Transverse colon (tissue), 4 donors: ENCODE data around the gene PYGO2. TPM values are rescaled to one million over a fixed set of nuclear protein-coding genes. Genes with fewer than 3 reads are reported as not detected.

Source experiments
- DNase-seq: peaks from one replicate; pipeline ENCODE4 v3.0.0-alpha.2; 2019
- H3K27ac ChIP-seq, 4 donors: fragments of 200-600 bp; sonication (generic); 2 replicates each; pipeline ENCODE4 v1.5.1; 2016 to 2018; ENCODE audit warnings: inconsistent platforms in 4 of 4
- H3K27me3 ChIP-seq: fragments of 200-600 bp; sonication (generic); 2 replicates; pipeline ENCODE4 v1.5.1; 2017; ENCODE audit warnings: inconsistent platforms
- H3K36me3 ChIP-seq, 4 donors: fragments of 200-600 bp; sonication (generic); 2 replicates each; pipeline ENCODE4 v1.5.1; 2017 to 2019; ENCODE audit warnings: inconsistent platforms in 4 of 4
- H3K4me1 ChIP-seq, 4 donors: fragments of 200-600 bp; sonication (generic); 2 replicates each; pipeline ENCODE4 v1.5.1; 2017 to 2020; ENCODE audit warnings: inconsistent platforms in 4 of 4
- H3K4me3 ChIP-seq, 4 donors: fragments of 200-600 bp; sonication (generic); 1 replicate in 1 of 4; 2 replicates in 3 of 4; pipeline versions ENCODE4 v1.5.1 to v1.6.1; 2017 to 2019; ENCODE audit warnings: inconsistent platforms in 4 of 4
- H3K9me3 ChIP-seq, 2 donors: fragments of 200-600 bp; sonication (generic); 2 replicates each; pipeline ENCODE4 v1.5.1; 2017 to 2019; ENCODE audit warnings: inconsistent platforms in 2 of 2
- EP300 ChIP-seq: sonication (generic); formaldehyde crosslinking; IDR thresholded peaks from one replicate; pipeline ENCODE4 v1.6.1; 2017; ENCODE audit warnings: antibody characterized with exemption, low read depth
- POLR2A ChIP-seq: fragments of 450-650 bp; IDR thresholded peaks from one replicate; pipeline ENCODE4 v1.6.1; 2016; ENCODE audit warnings: antibody characterized with exemption, mild to moderate bottlenecking, moderate library complexity
- POLR2AphosphoS5 ChIP-seq, 3 donors: sonication (generic); formaldehyde crosslinking; IDR thresholded peaks; one replicate each; pipeline ENCODE4 v1.6.1; 2016; ENCODE audit warnings: antibody characterized with exemption in 3 of 3
- WGBS, 2 donors: methylation state at CpG; one replicate each; pipeline ENCODE4 v1.1.5; 2018; ENCODE audit warnings: low coverage in 1 of 2; 5-methylcytosine and 5-hydroxymethylcytosine counted together
- in situ Hi-C, 4 donors: fragments of 200-750 bp; cut with MboI; loops; one replicate each; pipeline versions ENCODE4 v1.15.0 to v1.15.1; 2017; ENCODE audit warnings: low sequenced_read_pairs in 3 of 4, low pct_ligation_motif_present in 1 of 4, low pct_unique_long_range_greater_than_20kb in 1 of 4
- intact Hi-C: fragments of 100-400 bp; cut with DNase I; formaldehyde crosslinking; loops from one replicate; pipeline ENCODE4 v1.15.1; 2023; ENCODE audit warnings: low total_unique reads
- total RNA-seq, 4 donors: library from RNA; depleted of rRNA; stranded (reverse); fragments of >200 nt; gene quantifications; one replicate each; pipeline ENCODE4 v1.1.0, GENCODE V29; 2016
- TF ChIP-seq, protein P1 (sequence below), 5 experiments: fragments of 200-600 bp in 3 of 5; fragments of 450-650 bp in 2 of 5; sonication (generic) in 3 of 5; IDR thresholded peaks; 1 replicate in 2 of 5; 2 replicates in 3 of 5; pipeline ENCODE4 v1.5.1; 2016 to 2017; ENCODE audit warnings: antibody characterized with exemption in 5 of 5, inconsistent platforms in 3 of 5, mild to moderate bottlenecking in 2 of 5, moderate library complexity in 1 of 5

The PYGO2 gene
- total RNA-seq, 4 donors from 2014 or later, result 23.3 to 63.7 (median 29.0) TPM

DNA sequence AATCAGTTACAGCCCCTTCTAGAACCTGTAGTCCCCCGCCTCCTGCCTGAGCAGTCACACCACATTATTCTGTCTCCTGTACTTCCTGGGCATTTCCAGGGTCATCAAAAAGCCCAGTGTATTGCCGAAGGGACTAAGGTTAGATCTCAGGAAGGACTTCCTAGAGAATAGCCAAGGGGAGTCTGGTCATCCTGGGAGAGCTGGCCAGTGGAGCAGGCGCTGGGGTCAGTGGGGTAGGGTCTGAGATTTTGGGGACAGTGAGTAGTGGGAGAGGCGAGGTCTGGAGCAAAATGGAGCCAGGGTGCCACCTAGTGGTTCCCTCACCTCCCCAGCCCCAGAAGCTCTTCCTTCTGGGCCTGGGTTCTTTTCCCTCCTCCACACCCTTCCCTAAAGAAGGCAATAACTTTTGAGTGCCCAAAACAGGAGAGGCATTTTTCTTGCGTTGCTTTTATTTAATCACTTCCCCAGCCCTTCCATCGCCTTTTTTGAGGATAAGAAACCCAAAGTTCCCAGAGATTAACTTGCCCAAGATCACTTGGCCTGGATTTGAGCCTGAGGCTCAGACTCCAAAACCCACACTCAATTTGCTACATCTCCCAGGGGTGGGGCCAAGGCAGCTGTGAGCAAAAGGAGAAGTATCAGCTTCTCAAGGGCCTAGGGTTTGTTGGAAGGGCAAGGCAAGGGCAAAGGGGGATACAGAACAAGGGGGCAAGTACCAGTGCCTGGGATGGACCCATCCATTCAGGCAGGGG is 17.8 kb downstream of the PYGO2 start:
- in situ Hi-C loops, result no loop called here
- peak overlapping the region; percentile 23 to 78 (median 54) for H3K27ac ChIP-seq

DNA sequence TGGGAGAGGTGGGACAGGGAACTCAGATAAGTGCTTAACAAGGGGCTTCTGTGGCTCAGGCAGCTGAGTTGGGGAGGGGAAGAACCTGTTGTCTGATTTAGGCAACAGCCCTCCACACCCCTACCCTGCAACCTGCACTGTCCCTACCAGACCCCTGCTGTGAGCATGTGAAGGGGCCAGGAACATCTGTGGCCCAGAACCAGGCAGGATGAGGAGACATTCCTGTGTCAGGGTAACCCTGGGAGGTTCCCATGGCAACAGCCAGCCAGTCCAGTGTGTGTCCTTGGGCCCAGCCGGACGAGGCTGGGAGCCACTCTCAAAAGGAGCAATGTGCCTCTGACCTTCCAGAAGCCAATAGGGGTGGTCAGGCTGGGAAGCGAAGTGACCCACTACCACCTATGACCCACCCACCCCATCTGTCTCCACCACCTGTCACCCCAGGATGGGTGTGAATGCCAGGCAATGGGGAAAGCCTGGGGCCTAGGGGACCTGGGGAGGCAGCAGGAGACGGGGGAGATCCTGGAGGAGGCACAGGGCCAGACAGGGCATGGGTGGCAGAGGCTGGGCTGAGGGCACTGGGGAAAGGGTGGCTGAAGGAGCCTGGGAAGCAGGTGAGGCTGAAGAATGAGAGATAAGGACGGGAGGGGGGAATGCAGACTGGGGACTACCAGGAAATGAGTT is 20.1 kb downstream of the PYGO2 start:
- TF ChIP-seq EP300, result no peak
- TF ChIP-seq POLR2AphosphoS5 (IDR thresholded peaks at IDR 0.05), result no peak
- TF ChIP-seq, protein P1, sequence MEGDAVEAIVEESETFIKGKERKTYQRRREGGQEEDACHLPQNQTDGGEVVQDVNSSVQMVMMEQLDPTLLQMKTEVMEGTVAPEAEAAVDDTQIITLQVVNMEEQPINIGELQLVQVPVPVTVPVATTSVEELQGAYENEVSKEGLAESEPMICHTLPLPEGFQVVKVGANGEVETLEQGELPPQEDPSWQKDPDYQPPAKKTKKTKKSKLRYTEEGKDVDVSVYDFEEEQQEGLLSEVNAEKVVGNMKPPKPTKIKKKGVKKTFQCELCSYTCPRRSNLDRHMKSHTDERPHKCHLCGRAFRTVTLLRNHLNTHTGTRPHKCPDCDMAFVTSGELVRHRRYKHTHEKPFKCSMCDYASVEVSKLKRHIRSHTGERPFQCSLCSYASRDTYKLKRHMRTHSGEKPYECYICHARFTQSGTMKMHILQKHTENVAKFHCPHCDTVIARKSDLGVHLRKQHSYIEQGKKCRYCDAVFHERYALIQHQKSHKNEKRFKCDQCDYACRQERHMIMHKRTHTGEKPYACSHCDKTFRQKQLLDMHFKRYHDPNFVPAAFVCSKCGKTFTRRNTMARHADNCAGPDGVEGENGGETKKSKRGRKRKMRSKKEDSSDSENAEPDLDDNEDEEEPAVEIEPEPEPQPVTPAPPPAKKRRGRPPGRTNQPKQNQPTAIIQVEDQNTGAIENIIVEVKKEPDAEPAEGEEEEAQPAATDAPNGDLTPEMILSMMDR (IDR thresholded peaks at IDR 0.05), result no peak
- TF ChIP-seq POLR2A, result no peak
- in situ Hi-C loops, result no loop called here
- Histone ChIP-seq H3K9me3 (no peaks in the 10 kb centered on the region), H3K4me1 (peaks cover 19 to 50% (median 33%) of the 10 kb centered on the region in 4 donors), H3K27me3 (no peaks in the 10 kb centered on the region), H3K27ac (peak overlapping the region in 3 of 4 donors; percentile 52 to 64 (median 62)), H3K4me3 (no peak overlapping the region), H3K36me3 (no peaks in the 10 kb centered on the region)
- WGBS, 2 donors, result 50 to 64% methylated on average over 1 to 5 of the region's 5 CpGs
- no peak for DNase-seq
- intact Hi-C loops, result no loop called here

More for the DNA sequence above, 17.8 kb downstream of the PYGO2 start:
- H3K36me3 ChIP-seq, result peaks cover 0 to 10% (median 3%) of the 10 kb centered on the region in 4 donors
- peak; percentile 56 for DNase-seq
- no peaks in the 10 kb centered on the region for H3K9me3 ChIP-seq
- intact Hi-C loops, result no loop called here
- 30 to 47% methylated on average over 2 to 6 of the region's 6 CpGs for WGBS, 2 donors
- TF ChIP-seq POLR2A (no peak), EP300 (no peak), POLR2AphosphoS5 (IDR thresholded peaks at IDR 0.05) (no peak)
- TF ChIP-seq, protein P1 (IDR thresholded peaks at IDR 0.05), result peak; percentile 69 to 78 (median 71)
- no peaks in the 10 kb centered on the region for H3K27me3 ChIP-seq
- peaks cover 9 to 40% (median 23%) of the 10 kb centered on the region in 4 donors for H3K4me1 ChIP-seq
- H3K4me3 ChIP-seq, result no peak overlapping the region

DNA sequence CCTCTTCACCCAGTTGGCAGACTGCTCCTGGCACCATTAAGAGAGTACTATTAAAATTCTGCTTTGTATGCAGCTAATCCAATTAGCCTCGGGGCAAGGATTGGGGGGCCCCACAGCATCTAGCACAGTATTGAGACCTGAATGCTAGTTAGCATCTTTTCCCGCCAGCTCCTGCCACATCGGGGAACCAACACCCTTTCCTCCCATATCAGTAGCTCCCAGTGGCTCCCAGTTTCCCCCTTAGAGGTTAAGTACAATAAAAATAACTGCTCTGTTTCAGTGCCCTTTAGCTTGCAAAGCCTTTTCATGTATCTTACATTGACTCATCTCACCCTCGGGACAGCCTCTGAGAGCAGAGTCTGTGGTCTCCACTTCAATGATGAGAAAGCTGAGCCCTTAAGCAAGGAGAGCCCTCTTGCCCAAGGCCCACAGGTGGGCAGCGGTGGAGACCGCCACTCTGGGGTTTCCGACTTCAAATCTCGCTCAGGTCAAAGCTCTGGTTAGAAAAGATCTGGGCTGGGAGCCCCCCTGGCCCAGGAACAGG is 20.9 kb downstream of the PYGO2 start:
- no peak for DNase-seq
- intact Hi-C loops, result no loop called here
- no peaks in the 10 kb centered on the region for H3K9me3 ChIP-seq
- H3K4me1 ChIP-seq, result peaks cover 19 to 55% (median 38%) of the 10 kb centered on the region in 4 donors
- in situ Hi-C loops, result no loop called here
- no peak overlapping the region for H3K4me3 ChIP-seq
- TF ChIP-seq POLR2AphosphoS5 (IDR thresholded peaks at IDR 0.05) (no peak), POLR2A (no peak), EP300 (no peak)
- TF ChIP-seq, protein P1 (IDR thresholded peaks at IDR 0.05), result no peak
- 68 to 76% methylated on average over 7 to 8 of the region's 8 CpGs for WGBS, 2 donors
- no peaks in the 10 kb centered on the region for H3K27me3 ChIP-seq
- H3K36me3 ChIP-seq, result no peaks in the 10 kb centered on the region
- H3K27ac ChIP-seq, result no peak overlapping the region

DNA sequence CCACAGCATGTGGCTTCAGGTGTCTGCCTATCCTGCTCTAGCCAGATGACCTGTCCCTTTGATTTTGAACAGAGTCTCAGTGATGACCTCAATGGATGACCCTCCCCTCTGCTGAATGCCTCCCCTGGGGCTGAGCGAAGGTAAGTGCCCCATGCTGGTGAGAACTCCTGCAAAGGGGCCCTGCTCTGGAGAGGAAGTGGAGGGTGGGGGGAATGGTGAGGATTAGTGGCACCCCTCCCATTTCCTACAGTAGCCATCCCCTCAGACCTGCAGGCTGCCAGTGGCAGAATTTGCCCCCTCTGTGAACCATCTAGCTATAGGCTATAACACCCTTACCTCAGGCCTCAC is 21.4 kb downstream of the PYGO2 start:
- no peak for DNase-seq
- Histone ChIP-seq H3K4me1 (peaks cover 19 to 61% (median 41%) of the 10 kb centered on the region in 4 donors), H3K36me3 (no peaks in the 10 kb centered on the region), H3K27me3 (no peaks in the 10 kb centered on the region), H3K27ac (no peak overlapping the region), H3K4me3 (no peak overlapping the region), H3K9me3 (no peaks in the 10 kb centered on the region)
- intact Hi-C loops, result no loop called here
- in situ Hi-C loops, result no loop called here
- TF ChIP-seq POLR2A (no peak), POLR2AphosphoS5 (IDR thresholded peaks at IDR 0.05) (no peak), EP300 (no peak)
- TF ChIP-seq, protein P1 (IDR thresholded peaks at IDR 0.05), result no peak
- 92% methylated on average over 1 of the region's 1 CpG; no CpG with 5 or more reads in 1 of the 2 donors for WGBS, 2 donors
